HepG2 (cell line): Measurements from ENCODE around the gene NDUFAF5. TPM values are rescaled to one million over a fixed set of nuclear protein-coding genes. Genes with fewer than 3 reads are reported as not detected.

ENCODE experiments used
- ATAC-seq: fragments of 200-7000 bp; cut with Tn5 transposase; 3 replicates; pipeline ENCODE4 v1.9.1; 2020; ENCODE audit warnings: mild to moderate bottlenecking, moderate library complexity
- BruUV-seq: library from RNA; stranded (reverse); fragments of 400-500 nt; replicated peaks from 2 replicates; lab custom pipeline; 2021; lab: Mats Ljungman, UMichigan
- CTCF ChIA-PET: fragments of 300-600 bp; formaldehyde crosslinking; extraction: SDS; loops from one replicate; lab custom pipeline; 2021; ENCODE audit warnings: low total read pairs, inconsistent platforms, low intra/inter-chr PET ratio; lab: Yijun Ruan, JAX
- POLR2A ChIA-PET: fragments of 350-600 bp; sonication (Branson Sonifier 250); formaldehyde crosslinking; loops from one replicate; lab custom pipeline; 2020; ENCODE audit warnings: antibody characterized with exemption, inconsistent platforms; lab: Yijun Ruan, JAX
- DNase-seq: peaks from one replicate; pipeline ENCODE4 v3.0.0-alpha.2; 2015; ENCODE audit warnings: low spot score
- FAIRE-seq: peaks from 3 replicates; lab custom pipeline; 2011; peaks lifted over from hg19 to GRCh38; lab: Jason Lieb, UNC
- H2AFZ ChIP-seq: one replicate; pipeline ENCODE4 v1.6.1; 2011; ENCODE audit warnings: low read length, inconsistent platforms
- H3K27ac ChIP-seq: fragments of 300-600 bp; 3 replicates; pipeline ENCODE4 v1.8.0; 2011; ENCODE audit warnings: mixed run types, mild to moderate bottlenecking, mixed read lengths, low read length, inconsistent platforms; ENCODE audit not compliant: insufficient read depth; ENCODE audit errors: extremely low read length
- H3K27me3 ChIP-seq, 2 experiments: fragments of 200-600 bp in 1 of 2; 2 replicates in 1 of 2; 3 replicates in 1 of 2; pipeline versions ENCODE4 v1.6.0 to v1.8.0; 2011; ENCODE audit warnings: low read length in 2 of 2, mild to moderate bottlenecking in 2 of 2, moderate library complexity in 2 of 2, inconsistent platforms in 1 of 2; ENCODE audit not compliant: insufficient read depth in 2 of 2, control insufficient read depth in 1 of 2
- H3K36me3 ChIP-seq, 2 experiments: fragments of 200-600 bp in 1 of 2; replicated peaks in 1 of 2; 2 replicates in 1 of 2; 3 replicates in 1 of 2; pipeline versions ENCODE4 v1.5.1 to v1.8.0; 2011; ENCODE audit warnings: low read length in 2 of 2, inconsistent platforms in 1 of 2; ENCODE audit not compliant: insufficient read depth in 2 of 2, control insufficient read depth in 1 of 2
- H3K4me1 ChIP-seq: 2 replicates; pipeline ENCODE4 v1.5.1; 2012; ENCODE audit warnings: low read length, inconsistent platforms; ENCODE audit not compliant: insufficient read depth
- H3K4me2 ChIP-seq: 2 replicates; pipeline ENCODE4 v1.6.0; 2011; ENCODE audit warnings: low read depth, low read length, inconsistent platforms
- H3K4me3 ChIP-seq, 3 experiments: fragments of 200-600 bp in 1 of 3; sonication (generic), shearing (Covaris generic) in 1 of 3; replicated peaks in 1 of 3; 2 replicates each; pipeline ENCODE4 v1.5.1; 2011 to 2016; ENCODE audit warnings: low read length in 3 of 3, inconsistent platforms in 2 of 3, low read depth in 2 of 3, mild to moderate bottlenecking in 2 of 3, control low read depth in 1 of 3, mixed read lengths in 1 of 3; ENCODE audit not compliant: insufficient read depth in 1 of 3
- H3K79me2 ChIP-seq: one replicate; pipeline ENCODE4 v1.6.1; 2011; ENCODE audit warnings: low read length, inconsistent platforms; ENCODE audit not compliant: insufficient read depth
- H3K9ac ChIP-seq: 2 replicates; pipeline ENCODE4 v1.6.0; 2011; ENCODE audit warnings: mild to moderate bottlenecking, low read depth, low read length, inconsistent platforms; ENCODE audit not compliant: insufficient read depth
- H3K9me3 ChIP-seq: 2 replicates; pipeline ENCODE4 v1.5.1; 2012; ENCODE audit warnings: mild to moderate bottlenecking, low read length
- H4K20me1 ChIP-seq: 2 replicates; pipeline ENCODE4 v1.6.0; 2011; ENCODE audit warnings: inconsistent platforms, mild to moderate bottlenecking, low read length, moderate library complexity; ENCODE audit not compliant: insufficient read depth
- ARID3A ChIP-seq: IDR thresholded peaks from 2 replicates; pipeline ENCODE4 v1.6.1; 2012; ENCODE audit warnings: low read depth, low read length, improper control_type of control experiment
- CTCF ChIP-seq: sonication (generic); formaldehyde crosslinking; IDR thresholded peaks from 2 replicates; pipeline ENCODE4 v1.5.0; 2020; ENCODE audit warnings: mild to moderate bottlenecking, missing genetic modification reagents, moderate library complexity
- HNRNPUL1 ChIP-seq: fragments of 200-400 bp; formaldehyde crosslinking; IDR thresholded peaks from 2 replicates; pipeline ENCODE4 v1.6.1; 2017; ENCODE audit warnings: low read depth, mild to moderate bottlenecking, low read length, moderate library complexity
- MIXL1 ChIP-seq: IDR thresholded peaks from 2 replicates; pipeline ENCODE4 v1.6.1; 2016
- SRY ChIP-seq: sonication (generic); formaldehyde crosslinking; IDR thresholded peaks from 2 replicates; pipeline ENCODE4 v1.8.0; 2022; ENCODE audit warnings: mild to moderate bottlenecking, missing genetic modification reagents
- STAG1 ChIP-seq: sonication (generic); formaldehyde crosslinking; IDR thresholded peaks from 2 replicates; pipeline ENCODE4 v1.4.0; 2020; ENCODE audit warnings: missing genetic modification reagents
- THAP7 ChIP-seq: sonication (generic); formaldehyde crosslinking; IDR thresholded peaks from 2 replicates; pipeline ENCODE4 v1.8.1; 2023; ENCODE audit warnings: mild to moderate bottlenecking, missing genetic modification reagents
- TMF1 ChIP-seq: sonication (generic); formaldehyde crosslinking; IDR thresholded peaks from 2 replicates; pipeline ENCODE4 v1.8.1; 2022; ENCODE audit warnings: low read depth, missing genetic modification reagents
- ZBTB8A ChIP-seq: sonication (generic); formaldehyde crosslinking; IDR thresholded peaks from 2 replicates; pipeline ENCODE4 v1.4.0; 2020; ENCODE audit warnings: mild to moderate bottlenecking, low read depth, missing genetic modification reagents, borderline replicate concordance
- ZNF879 ChIP-seq: sonication (generic); formaldehyde crosslinking; IDR thresholded peaks from 2 replicates; pipeline ENCODE4 v1.8.1; 2023; ENCODE audit warnings: missing genetic modification reagents
- WGBS: methylation state at CpG from one replicate; pipeline ENCODE4 v1.1.6; 2017; ENCODE audit warnings: low lambda C conversion rate; 5-methylcytosine and 5-hydroxymethylcytosine counted together
- in situ Hi-C: cut with HindIII; loops from 2 replicates; pipeline ENCODE4 v1.10.0; 2017; ENCODE audit warnings: low pct_unique_long_range_greater_than_20kb; ENCODE audit not compliant: extremely low pct_ligation_motif_present
- intact Hi-C: fragments of 100-400 bp; cut with micrococcal nuclease; formaldehyde crosslinking; loops from one replicate; pipeline ENCODE4 v1.10.0; 2022; ENCODE audit not compliant: unreplicated experiment
- polyA plus RNA-seq, 8 experiments: library from polyadenylated mRNA; depleted of rRNA in 3 of 8; stranded (reverse) in 7 of 8; unstranded in 1 of 8; fragments of >200 nt; fragmentation: Illumina TruSeq in 4 of 8; extraction: Trizol in 4 of 8; gene quantifications; 2 replicates each; pipeline versions ENCODE4 v1.2.1 to v1.2.3, GENCODE V29; 2011 to 2016; ENCODE audit warnings: low read depth in 4 of 8, missing spikeins in 1 of 8, mixed read lengths in 1 of 8; ENCODE audit not compliant: insufficient read depth in 1 of 8
- total RNA-seq, 5 experiments: library from RNA; depleted of rRNA; stranded (reverse); fragments of >200 nt; fragmentation: Illumina TruSeq; extraction: Trizol; gene quantifications; 2 replicates each; pipeline ENCODE4 v1.2.3, GENCODE V29; 2016; ENCODE audit warnings: low read depth in 1 of 5

The NDUFAF5 gene
- total and polyA plus RNA-seq, 2 of the 13 experiments (the other 11 are each of a cell fraction or from before 2014, with no cell fraction given): 23.1 to 66.7 TPM

GRCh38 chr20:13770141-13770540 is 14.7 kb upstream of the NDUFAF5 start:
- H3K36me3 ChIP-seq: peaks cover 35 to 90% of the 10 kb centered on the region in 2 experiments
- H3K27ac ChIP-seq: no peak overlapping the region
- H3K4me3 ChIP-seq: no peak overlapping the region
- no peak for TF ChIP-seq SRY (CRISPR knock-in tag)
- H3K4me1 ChIP-seq: no peaks in the 10 kb centered on the region
- intact Hi-C loops (loop anchor here (5.0 kb wide), 3 partner anchors 133 to 653 kb away; partner anchors contain the start of gene TASP1), in situ Hi-C loops (no loop called here)
- 96% methylated on average over 5 of the region's 5 CpGs for WGBS
- H3K9me3 ChIP-seq: peaks cover 5% of the 10 kb centered on the region; the same call in 1 of the 2 replicates
- CTCF ChIA-PET: no interaction called here
- no peak overlapping the region for H3K9ac ChIP-seq
- no peaks in the 10 kb centered on the region for H4K20me1 ChIP-seq
- BruUV-seq: no TSS peak
- no peak overlapping the region for H3K4me2 ChIP-seq
- H3K79me2 ChIP-seq: no peaks in the 10 kb centered on the region
- ATAC-seq: no peak
- FAIRE-seq: no peak
- POLR2A ChIA-PET: interaction anchor here (1.1 kb wide), 1 partner anchor 15 kb away, joined by 5 read pairs; the partner anchor contains the start of genes ESF1 and NDUFAF5
- no peak overlapping the region for H2AFZ ChIP-seq
- H3K27me3 ChIP-seq: no peaks in the 10 kb centered on the region
- no peak for DNase-seq

GRCh38 chr20:13771853-13772453 is 12.9 kb upstream of the NDUFAF5 start:
- 74% methylated on average over 4 of the region's 4 CpGs for WGBS
- BruUV-seq: no TSS peak
- H4K20me1 ChIP-seq: no peaks in the 10 kb centered on the region
- in situ Hi-C loops (no loop called here), intact Hi-C loops (loop anchor here (1.0 to 5.0 kb wide), 5 partner anchors 135 to 847 kb away; partner anchors contain the start of gene TASP1)
- H3K36me3 ChIP-seq: peaks cover 29 to 89% of the 10 kb centered on the region in 2 experiments
- no peaks in the 10 kb centered on the region for H3K9me3 ChIP-seq
- no peak overlapping the region for H3K4me2 ChIP-seq
- FAIRE-seq (no peak), ATAC-seq (peak; percentile 46; the same call in 1 of the 3 replicates), DNase-seq (peak; percentile 28)
- no peaks in the 10 kb centered on the region for H3K4me1 ChIP-seq
- H3K4me3 ChIP-seq: no peak overlapping the region
- H3K9ac ChIP-seq: no peak overlapping the region
- TF ChIP-seq ZNF879 (CRISPR knock-in tag) (no peak), THAP7 (CRISPR knock-in tag) (no peak), HNRNPUL1 (0 out of 2 replicates have a peak, but pooled peaks have one; percentile 24), TMF1 (no peak), ARID3A (peak; percentile 86), STAG1 (CRISPR knock-in tag) (peak; percentile 48), CTCF (CRISPR knock-in tag) (peak; percentile 41), ZBTB8A (no peak), MIXL1 (CRISPR knock-in tag) (0 out of 2 replicates have a peak, but pooled peaks have one; percentile 24)
- H3K27ac ChIP-seq: no peak overlapping the region
- ChIA-PET CTCF (interaction anchor here (1.0 to 2.6 kb wide), 4 partner anchors 16 to 847 kb away, joined by 3 to 9 read pairs (median 4); no protein-coding TSS in a partner anchor), POLR2A (interaction anchor here (1.0 to 2.7 kb wide), 2 partner anchors 13 kb away, joined by 7 to 24 read pairs; partner anchors contain the start of genes ESF1 and NDUFAF5)
- no peaks in the 10 kb centered on the region for H3K79me2 ChIP-seq
- no peak overlapping the region for H2AFZ ChIP-seq
- H3K27me3 ChIP-seq: no peaks in the 10 kb centered on the region
